SK-N-SH treated with all-trans-retinoic acid at 6 μM for 48 hours (cell line): ENCODE measurements around the gene ADM.

ENCODE experiments used
- ATAC-seq: fragments of 200-7000 bp; cut with Tn5 transposase; 3 replicates; pipeline ENCODE4 v1.9.1; 2020; ENCODE audit warnings: mild to moderate bottlenecking, moderate library complexity
- ARNTL ChIP-seq: fragments of 450-650 bp; formaldehyde crosslinking; IDR thresholded peaks from 2 replicates; pipeline ENCODE4 v1.5.0; 2020; ENCODE audit warnings: low read depth, mild to moderate bottlenecking, moderate library complexity, borderline replicate concordance
- BACH2 ChIP-seq: fragments of 250-450 bp; sonication (Bioruptor Pico); IDR thresholded peaks from 2 replicates; pipeline ENCODE4 v1.9.0; 2021; ENCODE audit warnings: mild to moderate bottlenecking, borderline replicate concordance
- CREB5 ChIP-seq: fragments of 250-450 bp; sonication (Bioruptor Pico); IDR thresholded peaks from 2 replicates; pipeline ENCODE4 v1.5.1; 2020; ENCODE audit warnings: low read depth, mild to moderate bottlenecking, moderate library complexity
- CSDC2 ChIP-seq: fragments of 250-450 bp; sonication (Bioruptor Pico); IDR thresholded peaks from 2 replicates; pipeline ENCODE4 v1.5.0; 2020; ENCODE audit warnings: mild to moderate bottlenecking, moderate library complexity
- CSRNP3 ChIP-seq: fragments of 250-450 bp; sonication (Bioruptor Pico); IDR thresholded peaks from 2 replicates; pipeline ENCODE4 v1.5.1; 2021; ENCODE audit warnings: mild to moderate bottlenecking, moderate library complexity
- GLIS3 ChIP-seq: fragments of 250-450 bp; sonication (Bioruptor Pico); IDR thresholded peaks from 2 replicates; pipeline ENCODE4 v1.5.0; 2020; ENCODE audit warnings: mild to moderate bottlenecking, moderate library complexity
- ISL1 ChIP-seq: fragments of 250-450 bp; sonication (Bioruptor Pico); IDR thresholded peaks from 2 replicates; pipeline ENCODE4 v2.1.2; 2022; ENCODE audit warnings: mild to moderate bottlenecking, moderate library complexity
- OSR1 ChIP-seq: fragments of 250-450 bp; sonication (Bioruptor Pico); IDR thresholded peaks from 2 replicates; pipeline ENCODE4 v1.8.0; 2022; ENCODE audit warnings: moderate library complexity, mild to moderate bottlenecking, inconsistent platforms
- PATZ1 ChIP-seq: fragments of 250-450 bp; sonication (Bioruptor Pico); IDR thresholded peaks from 2 replicates; pipeline ENCODE4 v1.8.0; 2020; ENCODE audit warnings: mild to moderate bottlenecking, moderate library complexity, borderline replicate concordance
- POU6F1 ChIP-seq: fragments of 250-450 bp; sonication (Bioruptor Pico); IDR thresholded peaks from 2 replicates; pipeline ENCODE4 v1.8.0; 2021; ENCODE audit warnings: low read depth, mild to moderate bottlenecking, moderate library complexity, borderline replicate concordance
- PPARA ChIP-seq: fragments of 250-450 bp; sonication (Bioruptor Pico); IDR thresholded peaks from 2 replicates; pipeline ENCODE4 v1.5.0; 2020; ENCODE audit warnings: mild to moderate bottlenecking, borderline replicate concordance
- RARB ChIP-seq: fragments of 250-450 bp; sonication (Bioruptor Pico); IDR thresholded peaks from 2 replicates; pipeline ENCODE4 v1.8.0; 2021; ENCODE audit warnings: mild to moderate bottlenecking, moderate library complexity
- SNAI2 ChIP-seq: fragments of 250-450 bp; sonication (Bioruptor Pico); IDR thresholded peaks from 2 replicates; pipeline ENCODE4 v1.5.0; 2020; ENCODE audit warnings: mild to moderate bottlenecking, moderate library complexity
- TCF4 ChIP-seq: fragments of 250-450 bp; sonication (Bioruptor Pico); IDR thresholded peaks from 2 replicates; pipeline ENCODE4 v1.8.0; 2021; ENCODE audit warnings: mild to moderate bottlenecking, moderate library complexity, borderline replicate concordance
- TOX ChIP-seq: fragments of 250-450 bp; sonication (Bioruptor Pico); IDR thresholded peaks from 2 replicates; pipeline ENCODE4 v1.8.0; 2021; ENCODE audit warnings: mild to moderate bottlenecking, moderate library complexity, borderline replicate concordance
- TSHZ2 ChIP-seq: fragments of 250-450 bp; sonication (Bioruptor Pico); IDR thresholded peaks from 2 replicates; pipeline ENCODE4 v1.5.0; 2020; ENCODE audit warnings: mild to moderate bottlenecking, moderate library complexity
- ZFP3 ChIP-seq: fragments of 250-450 bp; sonication (Bioruptor Pico); IDR thresholded peaks from 2 replicates; pipeline ENCODE4 v1.5.0; 2020; ENCODE audit warnings: mild to moderate bottlenecking, moderate library complexity
- ZNF8 ChIP-seq: fragments of 450-650 bp; formaldehyde crosslinking; IDR thresholded peaks from 2 replicates; pipeline ENCODE4 v1.5.0; 2020; ENCODE audit warnings: mild to moderate bottlenecking, moderate library complexity

The ADM gene

GRCh38 chr11:10283991-10284390 lies 20.9 kb upstream of the ADM start:
- no peak for ATAC-seq
- TF ChIP-seq TCF4 (CRISPR knock-in tag): no peak
- TF ChIP-seq SNAI2 (CRISPR knock-in tag): no peak
- TF ChIP-seq OSR1 (CRISPR knock-in tag): no peak
- no peak for TF ChIP-seq CREB5 (CRISPR knock-in tag)
- TF ChIP-seq BACH2 (CRISPR knock-in tag): no peak
- TF ChIP-seq TSHZ2 (CRISPR knock-in tag): no peak
- no peak for TF ChIP-seq CSDC2
- TF ChIP-seq PATZ1 (CRISPR knock-in tag): no peak

GRCh38 chr11:10285148-10285802 lies 19.6 kb upstream of the ADM start:
- TF ChIP-seq ARNTL (CRISPR knock-in tag) (no peak), CSDC2 (no peak), BACH2 (CRISPR knock-in tag) (no peak), SNAI2 (CRISPR knock-in tag) (no peak), ISL1 (CRISPR knock-in tag) (no peak), POU6F1 (CRISPR knock-in tag) (no peak), ZFP3 (no peak), PPARA (CRISPR knock-in tag) (no peak), CREB5 (CRISPR knock-in tag) (no peak), CSRNP3 (CRISPR knock-in tag) (no peak), TOX (CRISPR knock-in tag) (no peak), ZNF8 (CRISPR knock-in tag) (no peak), PATZ1 (CRISPR knock-in tag) (no peak), GLIS3 (CRISPR knock-in tag) (no peak), TSHZ2 (CRISPR knock-in tag) (no peak), RARB (no peak), TCF4 (CRISPR knock-in tag) (no peak)
- ATAC-seq: no peak
